GDM1 (cell line): ENCODE data around the gene PICK1.

Experiments used
- DNase-seq: peaks from one replicate; lab custom pipeline; 2025; lab: John Stamatoyannopoulos, UW

Gene PICK1

DNA sequence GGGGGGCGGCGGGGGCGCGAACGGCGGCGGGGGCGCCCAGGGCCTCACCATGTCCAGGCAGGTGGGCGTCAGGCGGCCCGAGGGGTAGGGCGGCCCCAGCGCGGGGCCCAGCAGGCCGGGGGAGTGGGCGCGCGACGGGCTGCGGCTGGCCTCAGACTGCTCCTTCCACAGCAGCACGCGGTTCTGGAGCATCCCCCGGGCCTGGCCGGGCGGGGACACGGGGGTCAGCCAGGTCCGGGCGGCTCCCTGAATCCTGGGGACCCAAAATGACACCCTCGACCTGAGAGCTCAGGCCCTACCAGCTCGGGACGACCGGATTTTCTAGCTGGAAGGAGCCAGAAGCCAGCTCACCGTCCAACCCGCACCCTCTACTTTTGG is 32.3 kb downstream of the PICK1 start:
- no peak for DNase-seq

DNA sequence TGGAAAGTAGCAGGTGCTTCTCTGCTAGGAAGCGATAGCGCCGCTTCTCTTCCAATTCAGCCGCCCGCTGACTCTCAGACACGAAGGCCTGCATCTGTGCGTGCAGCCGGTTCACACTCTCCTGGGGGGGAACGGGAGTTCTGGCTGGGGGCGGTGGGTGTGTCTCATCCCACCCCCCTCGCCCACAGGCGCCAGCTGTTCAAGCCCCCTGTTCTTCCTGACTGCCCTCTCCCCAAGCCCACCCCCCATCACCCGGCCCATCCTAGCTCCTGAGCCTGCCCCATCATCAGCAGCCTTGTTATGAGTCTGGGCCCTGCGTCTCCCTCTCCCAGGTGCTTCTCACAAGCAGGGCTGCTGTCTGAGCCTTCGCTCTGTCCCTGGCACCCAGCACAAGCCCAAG is 39.9 kb downstream of the PICK1 start:
- DNase-seq: no peak

DNA sequence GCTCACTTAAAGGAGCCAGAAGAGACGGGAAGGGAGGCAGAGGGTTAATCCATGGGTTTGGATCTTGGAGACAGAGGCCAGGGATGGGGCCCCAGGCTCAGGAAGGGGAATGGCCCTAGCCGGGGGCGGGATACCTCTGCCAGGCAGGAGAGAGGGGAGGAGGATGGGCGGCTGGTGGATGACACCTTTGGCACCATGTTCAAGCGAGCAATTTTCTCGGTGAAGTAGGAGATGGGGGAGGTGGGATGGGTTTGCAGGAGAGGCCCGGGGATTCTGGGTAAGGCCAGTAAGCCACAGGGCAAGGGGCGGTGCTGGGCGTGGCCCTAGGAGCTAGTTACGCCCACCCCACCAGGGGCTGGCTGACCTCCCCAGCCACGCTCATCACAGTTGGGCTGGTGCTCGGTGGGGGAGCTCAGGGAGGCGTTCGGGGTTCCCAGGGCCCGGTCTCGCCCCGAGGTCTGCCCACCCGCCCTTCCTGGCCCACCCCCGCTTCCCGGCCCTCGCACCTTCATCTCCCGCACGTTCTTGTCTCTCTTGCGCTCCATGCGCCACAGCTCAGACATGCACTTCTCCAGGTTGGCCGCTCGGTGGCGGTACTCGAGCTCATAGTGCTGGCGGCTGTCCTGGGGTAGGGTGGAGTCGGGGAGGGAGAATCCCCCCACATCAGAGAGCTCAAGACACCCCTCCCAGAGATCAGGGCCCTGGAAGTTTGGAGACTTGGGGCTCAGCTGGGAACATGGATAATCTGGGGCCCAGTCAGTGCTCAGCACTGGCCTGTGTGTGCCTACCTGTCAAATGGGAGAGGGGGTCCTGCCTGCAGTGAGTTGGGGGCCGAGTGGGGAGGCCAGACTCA is 40.6 kb downstream of the PICK1 start:
- DNase-seq: no peak

DNA sequence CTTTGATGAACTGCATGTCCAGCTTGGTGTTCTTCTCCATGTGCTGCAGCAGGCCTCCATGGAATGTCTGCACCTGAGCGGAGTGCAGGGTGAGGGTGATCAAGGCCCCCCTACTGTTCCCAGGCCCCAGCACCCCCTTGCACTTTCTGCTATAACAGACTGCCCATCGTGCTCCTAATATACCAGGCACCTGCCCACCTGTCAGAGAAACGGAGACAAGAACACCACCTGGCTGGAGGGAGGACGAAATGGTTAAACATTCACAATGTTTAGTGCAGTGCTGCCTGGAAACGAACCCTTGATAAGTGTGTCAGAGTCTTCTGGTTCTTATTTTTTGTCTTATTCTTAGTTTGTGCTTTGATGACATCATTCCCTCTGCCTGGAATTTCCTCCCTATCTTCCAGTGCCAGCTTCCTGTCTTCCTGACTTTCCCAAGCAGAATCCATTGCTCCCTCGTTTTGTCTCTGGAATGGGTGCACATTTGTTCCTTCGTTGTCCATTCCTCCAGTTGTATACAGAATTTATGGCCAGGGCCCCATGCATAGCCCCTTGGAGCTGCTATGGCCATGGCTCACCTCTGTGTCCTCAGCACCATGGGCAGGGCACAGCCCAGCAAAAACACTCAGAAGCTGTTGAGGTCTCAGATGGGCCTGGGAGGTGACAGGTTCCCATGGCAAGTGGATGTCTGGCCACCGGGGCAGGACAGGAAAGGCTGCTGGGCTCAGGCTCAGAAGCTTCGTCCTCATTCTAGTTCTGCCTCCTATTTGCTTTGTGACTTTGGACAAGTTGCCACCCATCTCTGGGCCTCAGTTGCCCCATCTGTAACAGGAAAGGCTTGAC is 41.4 kb downstream of the PICK1 start:
- DNase-seq: no peak

DNA sequence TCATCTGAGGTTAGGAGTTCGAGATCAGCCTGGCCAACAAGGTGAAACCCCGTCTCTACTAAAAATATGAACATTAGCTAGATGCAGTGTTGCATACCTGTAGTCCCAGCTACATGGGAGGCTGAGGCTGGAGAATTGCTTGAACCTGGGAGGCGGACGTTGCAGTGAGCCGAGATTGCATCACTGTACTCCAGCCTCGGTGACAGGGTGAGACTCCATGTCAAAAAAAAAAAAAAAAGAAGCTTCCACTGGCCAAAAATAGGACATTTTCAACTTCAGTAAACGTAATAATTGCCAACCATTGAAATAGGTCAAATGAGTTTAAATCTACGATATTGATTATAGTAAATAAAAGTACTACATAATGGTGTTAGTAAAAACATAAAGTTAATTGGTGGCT is 46.4 kb downstream of the PICK1 start:
- no peak for DNase-seq

DNA sequence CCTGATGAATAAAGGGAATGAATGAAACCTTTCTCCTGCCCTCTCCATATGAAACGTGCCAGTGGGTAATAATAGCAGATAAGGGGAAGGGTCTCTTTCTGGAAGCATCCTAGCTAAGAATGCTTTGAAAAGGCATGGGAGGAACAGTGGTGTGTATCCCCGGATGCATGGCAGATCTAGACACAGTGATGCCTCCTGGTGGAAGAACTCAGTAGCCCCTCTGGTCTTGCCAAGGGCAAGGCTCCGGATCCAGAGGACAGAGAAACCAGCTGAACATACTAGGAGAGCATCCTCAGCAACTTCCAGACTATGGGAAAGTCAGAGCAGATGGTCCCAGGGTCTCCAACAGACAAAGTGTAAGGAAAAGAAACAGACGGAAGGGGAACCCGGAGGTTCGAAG is 46.9 kb downstream of the PICK1 start:
- DNase-seq: no peak

DNA sequence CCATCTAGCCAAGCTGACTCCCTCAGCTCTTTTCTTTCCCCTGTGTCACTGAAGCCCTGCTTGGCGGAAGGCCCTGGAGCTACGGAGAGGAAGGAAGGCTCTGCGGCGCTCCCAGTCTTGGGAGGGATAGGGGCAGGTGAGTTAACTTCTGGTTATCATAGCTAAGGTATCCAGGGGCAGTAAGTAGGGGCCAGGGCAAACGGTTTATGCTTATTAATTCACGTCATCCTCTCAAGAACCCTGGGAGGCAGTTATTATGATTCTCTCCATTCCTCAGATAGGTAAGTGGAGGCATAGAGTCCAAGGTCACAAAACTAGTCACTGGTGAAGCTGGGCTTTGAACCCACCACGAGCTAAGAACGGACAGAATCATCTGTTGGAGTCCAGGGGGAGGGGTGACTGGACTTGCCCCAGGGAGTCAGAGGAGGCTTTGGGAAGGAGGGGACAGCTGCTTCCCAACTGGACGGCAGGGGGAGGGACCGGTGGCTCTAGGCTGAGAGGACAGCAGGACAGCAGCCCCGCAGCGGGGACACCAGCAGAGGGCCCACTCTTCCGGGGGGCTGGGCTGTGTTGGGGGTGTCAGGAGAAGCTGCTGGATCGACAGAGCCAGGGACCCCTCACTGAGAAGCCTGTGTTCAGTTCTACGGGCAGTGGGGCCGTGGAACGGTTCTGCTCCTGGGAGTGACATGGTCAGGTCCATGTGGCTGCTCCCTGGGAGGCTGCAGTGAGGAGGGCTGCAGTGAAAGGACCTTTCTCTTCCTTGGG is 49.8 kb downstream of the PICK1 start:
- DNase-seq: no peak

DNA sequence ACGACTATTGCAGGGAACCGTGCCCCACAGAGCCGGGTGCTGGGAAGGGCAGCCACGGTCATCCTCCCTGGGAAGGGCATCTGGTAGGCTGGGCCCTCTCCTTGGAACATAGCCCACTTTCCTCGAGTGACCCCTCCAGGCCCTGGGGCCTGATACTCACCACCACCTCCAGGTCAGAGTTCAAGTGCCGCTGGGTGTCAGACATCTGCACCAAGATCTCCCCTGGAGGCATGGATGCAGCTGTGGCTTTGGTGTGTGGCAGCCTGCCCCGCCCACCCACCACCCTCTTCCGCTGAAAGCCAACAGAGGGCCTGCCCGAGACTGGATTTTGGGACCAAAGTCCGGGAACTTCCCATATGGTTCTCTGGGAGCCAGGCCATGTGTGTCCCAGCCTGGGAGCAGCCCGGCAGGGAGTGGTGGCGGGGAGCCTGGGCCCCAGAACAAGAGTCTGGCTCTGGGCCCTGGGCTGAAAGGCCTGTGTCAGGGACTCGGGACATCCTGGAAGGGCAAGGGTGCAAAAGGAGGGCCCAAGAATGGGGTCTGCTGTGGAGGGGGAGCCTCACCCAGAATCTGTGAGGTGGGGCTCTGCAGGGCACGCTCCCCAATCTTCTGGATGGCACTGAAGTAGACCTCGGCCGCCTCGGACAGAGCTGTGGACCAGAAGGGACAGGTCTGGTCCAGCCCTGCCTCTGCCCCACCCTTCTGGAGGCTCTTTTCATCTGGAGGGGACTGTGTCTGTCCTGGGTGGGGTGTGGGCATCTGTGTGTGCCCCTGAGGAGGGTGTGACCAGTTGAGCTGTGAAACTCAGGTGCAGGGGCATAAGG is 50.7 kb downstream of the PICK1 start:
- no peak for DNase-seq

DNA sequence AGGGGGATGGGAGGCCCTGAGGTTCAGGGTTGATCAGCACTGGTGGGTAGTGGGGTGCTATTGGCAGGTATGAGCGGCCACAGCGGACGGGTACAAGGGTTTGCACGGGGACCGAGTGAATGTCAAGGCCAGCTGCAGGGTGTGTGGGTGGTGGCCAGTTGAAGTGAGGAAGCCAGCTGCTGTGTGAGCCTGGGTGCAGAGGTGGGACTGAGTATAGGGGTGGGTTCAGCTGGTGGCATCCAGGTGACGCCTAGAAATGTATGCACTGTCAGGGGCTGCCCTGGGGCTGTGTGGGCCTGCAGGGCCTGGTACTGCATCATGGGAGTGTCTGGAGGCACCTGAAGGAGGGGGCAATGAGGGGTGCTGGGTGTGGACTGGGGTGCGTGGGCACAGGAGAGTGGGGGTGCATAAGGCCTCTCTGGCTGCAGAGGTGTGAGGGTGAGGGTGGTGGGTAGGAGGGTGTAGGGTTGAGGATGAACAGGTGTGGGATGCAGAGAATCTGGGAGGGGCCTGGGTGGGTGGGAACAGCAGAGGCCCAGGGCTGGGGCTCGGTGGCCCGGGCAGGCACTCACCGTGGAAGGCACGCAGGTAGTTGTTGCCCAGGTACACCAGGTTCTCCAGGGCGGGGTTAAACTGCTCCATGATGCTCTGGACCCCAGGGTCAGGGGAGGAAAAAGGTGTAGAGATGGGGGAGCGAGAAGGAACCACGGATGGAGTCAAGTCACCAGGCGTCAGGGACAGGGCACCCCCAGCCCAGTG is 51.5 kb downstream of the PICK1 start:
- DNase-seq: no peak

DNA sequence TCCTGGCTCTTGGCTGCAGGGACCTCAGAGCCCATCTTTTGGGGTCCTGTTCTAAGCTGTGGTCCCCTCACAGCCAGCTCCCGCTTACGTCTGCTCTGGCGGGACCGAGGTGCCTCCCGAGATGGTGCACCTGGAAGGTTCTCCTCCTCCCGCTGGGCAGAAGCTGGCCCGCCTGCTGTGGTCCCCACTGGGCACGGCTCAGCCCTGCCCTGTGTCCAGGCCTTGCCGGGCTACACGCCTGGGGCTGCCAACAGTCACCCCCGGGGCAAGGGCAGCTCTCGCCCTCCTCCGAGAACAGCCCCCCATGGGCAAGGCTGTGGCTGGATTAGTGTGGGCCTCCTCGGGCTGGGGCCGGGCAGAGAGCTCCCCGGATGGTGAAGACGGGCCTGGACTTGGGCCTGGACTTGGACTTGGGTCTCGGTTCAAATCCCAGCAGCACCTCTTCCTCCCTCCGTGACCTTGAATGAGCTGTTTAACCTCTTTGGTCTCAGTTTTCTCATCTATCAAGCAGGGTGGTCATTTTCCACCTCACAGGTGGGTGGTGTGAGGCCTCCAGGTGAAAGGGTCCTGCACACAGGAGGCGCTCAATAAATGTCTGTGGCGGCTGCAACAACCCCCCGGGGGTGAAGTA is 52.3 kb downstream of the PICK1 start:
- no peak for DNase-seq

DNA sequence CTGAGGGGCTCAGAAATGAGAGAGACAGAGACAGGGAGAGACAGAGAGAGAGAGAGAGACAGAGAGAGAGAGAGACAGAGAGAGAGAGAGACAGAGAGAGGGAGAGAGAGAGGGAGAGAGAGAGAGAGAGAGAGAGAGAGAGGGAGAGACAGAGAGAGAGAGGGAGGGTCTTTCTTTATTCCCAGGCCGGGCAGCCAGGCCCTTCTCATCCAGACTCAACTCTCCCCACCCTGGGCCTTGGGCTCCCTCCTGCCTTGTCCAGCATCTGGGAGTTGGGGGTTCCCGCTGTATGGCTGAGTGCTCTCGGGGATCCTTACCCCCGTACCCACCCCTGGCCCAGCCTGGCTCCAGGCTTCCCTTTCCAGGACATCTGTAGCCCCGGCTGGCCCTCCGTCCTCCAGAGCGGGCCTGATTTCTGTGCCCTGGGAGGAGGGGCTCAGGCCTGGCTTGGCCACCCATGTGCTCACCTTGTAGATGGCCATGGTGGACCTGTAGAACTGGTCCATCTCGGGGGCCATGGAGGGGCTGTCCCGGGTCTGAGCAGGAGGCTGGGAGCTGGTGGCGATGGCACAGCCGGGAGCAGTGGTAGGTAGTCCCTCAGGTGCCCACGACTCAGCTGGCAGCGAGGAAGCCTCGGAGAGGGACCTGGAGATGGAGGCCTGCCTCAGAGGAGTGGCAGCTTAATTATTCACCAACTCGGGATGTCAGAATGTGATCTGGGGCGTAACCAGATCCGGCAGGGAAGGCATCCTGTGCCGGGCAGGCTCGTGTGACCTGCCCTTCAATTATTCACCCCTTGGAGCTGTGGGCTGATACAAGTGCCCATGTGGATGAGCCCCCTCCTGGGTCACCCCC is 53.0 kb downstream of the PICK1 start, which contains the start of gene BAIAP2L2:
Gene BAIAP2L2 (minus strand): TSS at position 677 of the 855 bp plus-strand sequence. CDS start 159 bp downstream, at position 518.
- no peak for DNase-seq

DNA sequence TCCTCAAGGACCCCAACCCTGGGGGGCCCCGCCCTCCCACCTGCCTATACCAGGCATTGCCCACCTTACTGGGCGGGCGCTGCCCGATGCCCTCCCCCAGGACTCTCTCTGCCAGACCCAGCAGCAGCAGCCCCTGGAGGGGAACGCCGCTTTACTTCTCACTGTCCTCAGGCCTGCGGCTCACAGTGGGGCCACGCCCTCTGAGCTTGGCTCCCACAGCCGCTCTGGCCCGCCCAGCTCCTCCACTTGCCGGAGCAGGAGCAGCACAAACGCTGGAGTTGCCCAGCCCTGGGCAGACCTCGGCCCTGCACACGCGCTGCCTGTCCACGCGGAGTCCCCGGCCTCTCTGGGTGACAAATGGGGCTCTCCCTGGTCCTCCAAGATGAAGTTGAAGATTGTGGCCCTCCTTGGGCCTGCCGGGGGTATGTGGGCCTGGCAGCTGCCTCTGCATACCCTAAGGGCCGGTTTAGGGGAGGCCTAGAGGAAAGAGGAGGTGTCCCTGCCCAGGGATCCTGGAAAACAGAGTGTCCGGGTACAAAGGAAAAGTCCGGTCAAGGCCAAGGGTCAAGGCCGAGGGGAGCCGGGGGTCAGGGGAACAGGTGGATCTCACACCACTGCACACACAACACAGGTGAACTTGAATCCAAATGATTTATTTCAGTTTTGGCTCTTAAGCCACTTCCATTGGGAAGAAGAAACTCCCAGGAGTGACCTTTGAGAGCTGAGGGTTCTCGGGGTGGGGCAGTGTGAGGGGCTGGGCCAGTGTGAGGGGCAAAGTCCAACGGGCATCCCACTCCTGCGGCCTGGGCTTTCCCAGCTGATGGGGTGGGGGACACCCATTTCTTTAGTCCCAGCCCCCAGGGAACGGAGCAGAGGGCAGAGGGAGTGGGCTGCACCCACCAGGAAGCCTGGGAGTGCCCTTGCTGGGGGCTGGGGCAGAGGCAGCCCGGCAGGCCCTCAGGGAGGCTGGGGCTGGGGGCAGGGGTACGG is 54.0 kb downstream of the PICK1 start:
- DNase-seq: no peak

DNA sequence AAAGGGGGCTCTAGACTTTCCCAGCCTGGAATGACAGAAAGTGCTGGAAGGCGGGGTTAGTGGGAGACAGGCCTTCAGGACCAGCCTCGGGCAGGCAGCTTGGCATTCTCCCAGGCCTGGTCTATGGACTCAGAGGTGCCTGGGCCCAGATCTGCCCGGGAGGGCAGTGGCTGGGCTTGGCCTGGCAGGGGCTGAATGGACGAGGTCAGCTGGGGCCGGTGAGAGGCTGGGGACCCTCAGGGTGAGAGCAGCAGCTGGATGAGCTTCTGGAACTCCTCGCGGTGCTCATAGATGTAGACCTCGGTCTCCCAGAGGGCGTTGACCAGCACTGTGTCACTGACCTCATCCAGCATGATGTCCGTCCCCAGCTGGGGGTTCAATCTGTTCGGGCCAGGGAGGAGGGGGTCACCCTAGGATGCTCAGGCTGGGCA is 54.7 kb downstream of the PICK1 start:
- DNase-seq: no peak

DNA sequence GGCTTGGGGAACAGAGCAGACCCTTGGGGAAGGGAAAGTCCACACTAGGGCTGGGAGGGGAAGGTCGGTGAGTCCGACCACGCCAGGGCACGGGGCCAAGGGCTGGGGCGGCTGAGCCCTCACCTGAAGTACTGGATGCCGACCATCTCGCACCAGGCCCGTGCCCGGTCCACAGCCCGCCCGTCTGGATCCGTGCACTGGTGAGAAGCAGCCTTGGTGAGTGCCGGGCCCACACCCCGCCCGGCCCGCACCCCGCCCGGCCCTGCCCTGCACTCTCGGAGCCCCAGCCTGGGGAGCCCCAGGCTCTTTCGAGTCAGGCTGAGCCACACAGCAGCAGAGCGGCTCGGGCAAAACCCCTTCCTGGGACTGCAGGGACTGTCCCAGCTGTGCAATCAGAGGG is 55.2 kb downstream of the PICK1 start:
- DNase-seq: no peak

DNA sequence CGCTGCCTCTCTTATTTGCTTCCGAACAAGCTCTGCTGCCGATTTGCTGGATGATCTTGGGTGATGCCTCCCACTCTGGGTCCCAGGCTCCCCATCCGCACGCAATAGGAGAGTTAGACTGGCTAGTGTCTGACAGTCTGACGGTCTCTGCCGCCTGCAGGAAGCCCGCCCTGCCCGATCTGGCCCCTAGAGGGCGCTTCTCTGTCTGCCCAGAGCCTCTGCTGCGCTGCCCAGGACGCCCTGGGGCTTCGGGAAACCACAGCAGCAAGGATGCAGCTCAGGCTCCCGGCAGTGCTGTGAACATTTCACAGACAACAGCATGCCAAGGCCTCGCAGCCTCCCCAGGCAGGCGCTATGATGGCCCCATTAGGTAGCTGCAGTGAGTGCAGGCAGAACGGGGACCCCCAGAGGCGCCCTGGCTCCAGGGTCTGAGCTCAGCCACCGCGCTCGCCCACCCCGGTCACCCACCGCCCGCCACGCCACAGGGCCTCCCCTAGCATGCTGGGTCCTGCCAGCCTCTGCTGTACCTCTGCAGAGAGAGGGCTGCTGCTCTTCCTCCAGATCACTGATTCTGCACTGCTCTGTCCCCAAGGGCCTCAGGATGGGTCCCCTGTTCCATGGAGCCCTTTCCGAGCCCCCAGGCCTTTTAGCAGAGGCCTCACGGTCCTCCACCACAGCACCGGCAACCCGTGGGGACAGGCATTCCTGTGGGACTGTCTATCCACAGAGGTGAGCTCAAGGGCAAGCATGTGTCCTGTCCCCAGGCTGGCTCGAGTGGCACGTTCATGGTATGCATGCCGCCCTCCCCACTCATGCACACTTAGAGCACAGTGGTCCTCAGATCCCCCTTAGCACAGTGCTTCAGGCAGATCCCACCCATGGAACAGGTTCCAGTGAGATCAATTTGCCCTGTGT is 57.5 kb downstream of the PICK1 start:
- DNase-seq: peak; percentile 29

DNA sequence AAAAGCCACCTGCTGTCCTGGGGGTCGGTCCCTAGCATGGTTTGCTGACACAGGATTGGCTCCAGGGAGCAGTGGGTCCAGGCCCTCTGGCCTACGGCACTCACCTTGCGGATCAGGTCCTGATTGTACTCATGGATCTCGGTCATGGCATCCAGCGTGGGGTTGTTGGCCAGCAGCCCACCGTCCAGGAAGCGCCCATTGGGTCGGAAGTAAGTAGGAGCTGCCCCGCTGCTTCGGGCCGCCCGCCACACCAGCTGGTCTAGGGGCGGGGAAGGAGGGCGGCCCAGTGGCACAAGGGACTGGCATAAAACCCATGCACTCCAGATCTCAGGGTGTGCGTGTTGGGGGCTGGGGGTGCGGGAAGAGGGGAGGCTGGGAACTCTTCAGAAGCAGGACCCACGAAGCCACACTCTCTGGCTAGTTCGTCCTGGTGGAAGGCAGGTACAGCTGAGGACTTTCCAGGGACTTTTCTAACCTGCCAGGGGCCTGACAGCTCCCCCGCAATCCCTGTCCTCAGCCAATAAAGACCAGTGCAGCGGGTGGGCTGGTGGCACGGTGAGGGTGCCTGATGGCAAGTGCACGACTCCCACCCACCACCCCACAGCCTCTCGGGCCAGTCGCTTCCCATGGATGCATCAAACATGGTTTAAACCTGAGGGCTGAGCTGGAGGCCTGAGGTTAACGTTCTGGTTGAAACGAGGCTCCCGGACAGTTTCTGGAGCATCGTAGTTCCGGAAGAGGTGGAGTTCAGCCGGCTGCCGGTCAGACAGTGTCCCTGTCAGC is 58.4 kb downstream of the PICK1 start:
- no peak for DNase-seq
